HL-60 (cell line): Measurements from ENCODE around the gene SLC25A23.

Experiments used
- CTCF ChIP-seq: IDR thresholded peaks from one replicate; pipeline ENCODE4 v1.5.1; 2011; ENCODE audit warnings: low read length, control low read depth, inconsistent platforms; ENCODE audit not compliant: insufficient read depth
- GABPA ChIP-seq: IDR thresholded peaks from 2 replicates; pipeline ENCODE4 v1.6.1; 2012; ENCODE audit warnings: low read depth
- POLR2AphosphoS5 ChIP-seq: IDR thresholded peaks from 2 replicates; pipeline ENCODE4 v1.6.1; 2012; ENCODE audit warnings: low read depth
- REST ChIP-seq: IDR thresholded peaks from 2 replicates; pipeline ENCODE4 v1.6.1; 2012; ENCODE audit warnings: low read depth; ENCODE audit not compliant: insufficient replicate concordance

- TF ChIP-seq CTCF: no peak
- TF ChIP-seq POLR2AphosphoS5: no peak
- no peak for TF ChIP-seq REST
- no peak for TF ChIP-seq GABPA
Measured at GRCh38 chr19:6483235-6483634, 23.6 kb upstream of the SLC25A23 start.
